GM19328 (cell line): ENCODE measurements around the gene SLC13A2.
"Not testable (repeated sequence)": the region's sequence is repeated elsewhere in the genome, so short reads cannot be mapped to it uniquely, and the experiment has no call there.

Source experiments
- ATAC-seq: cut with Tn5 transposase; IDR thresholded peaks from one replicate; pipeline ENCODE4 v1.9.1; 2021; ENCODE audit warnings: mild to moderate bottlenecking, moderate library complexity; ENCODE audit not compliant: unreplicated experiment

SLC13A2 gene, protein sequence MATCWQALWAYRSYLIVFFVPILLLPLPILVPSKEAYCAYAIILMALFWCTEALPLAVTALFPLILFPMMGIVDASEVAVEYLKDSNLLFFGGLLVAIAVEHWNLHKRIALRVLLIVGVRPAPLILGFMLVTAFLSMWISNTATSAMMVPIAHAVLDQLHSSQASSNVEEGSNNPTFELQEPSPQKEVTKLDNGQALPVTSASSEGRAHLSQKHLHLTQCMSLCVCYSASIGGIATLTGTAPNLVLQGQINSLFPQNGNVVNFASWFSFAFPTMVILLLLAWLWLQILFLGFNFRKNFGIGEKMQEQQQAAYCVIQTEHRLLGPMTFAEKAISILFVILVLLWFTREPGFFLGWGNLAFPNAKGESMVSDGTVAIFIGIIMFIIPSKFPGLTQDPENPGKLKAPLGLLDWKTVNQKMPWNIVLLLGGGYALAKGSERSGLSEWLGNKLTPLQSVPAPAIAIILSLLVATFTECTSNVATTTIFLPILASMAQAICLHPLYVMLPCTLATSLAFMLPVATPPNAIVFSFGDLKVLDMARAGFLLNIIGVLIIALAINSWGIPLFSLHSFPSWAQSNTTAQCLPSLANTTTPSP

GRCh38 chr17:28473542-28473941, at the start of gene SLC13A2:
Gene SLC13A2, plus strand, starts transcription at chr17:28473644. Its CDS starts 69 bp downstream, at chr17:28473713.
- no peak for ATAC-seq

DNA sequence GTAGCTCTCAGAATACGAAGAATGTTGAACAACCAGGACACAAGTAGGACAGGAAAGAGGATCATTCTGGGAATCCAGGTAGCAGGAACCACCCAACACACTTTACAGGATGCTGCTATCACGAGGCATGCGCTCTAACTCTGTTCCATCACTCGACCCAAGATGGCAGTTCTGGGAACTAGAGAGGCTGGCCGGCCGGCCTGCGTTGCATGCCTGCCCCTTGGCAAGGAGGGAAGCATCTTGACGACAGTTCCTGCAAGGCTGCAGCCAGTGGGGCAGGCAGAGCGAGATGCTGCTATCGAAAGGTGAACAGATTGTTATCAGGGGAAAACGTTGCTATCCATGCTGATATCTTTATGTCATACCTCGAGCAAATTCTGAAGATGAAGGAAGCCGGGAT, 48.2 kb upstream of the SLC13A2 start:
- ATAC-seq: no peak

DNA sequence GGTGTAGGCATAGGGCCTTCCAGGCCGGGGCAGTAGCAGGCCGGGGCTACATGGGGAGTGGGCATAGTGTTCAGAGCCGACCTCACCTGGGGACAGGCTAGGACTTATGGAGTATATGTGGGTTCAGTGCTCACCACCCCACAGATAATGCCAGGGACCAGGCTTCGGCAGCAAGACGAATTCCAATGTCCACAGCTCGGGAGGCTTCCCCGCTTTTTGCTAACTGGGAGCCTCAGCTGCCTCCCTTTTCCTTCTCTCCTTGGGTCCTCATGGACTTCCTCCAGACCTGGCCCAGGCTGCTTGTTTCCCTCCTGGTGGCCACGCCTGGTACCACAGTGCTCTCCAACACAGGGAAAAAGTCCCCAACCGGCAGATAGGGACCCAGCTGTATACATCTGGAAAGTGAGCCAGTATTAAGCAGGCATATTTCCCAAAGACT, 47.3 kb upstream of the SLC13A2 start:
- no peak for ATAC-seq

DNA sequence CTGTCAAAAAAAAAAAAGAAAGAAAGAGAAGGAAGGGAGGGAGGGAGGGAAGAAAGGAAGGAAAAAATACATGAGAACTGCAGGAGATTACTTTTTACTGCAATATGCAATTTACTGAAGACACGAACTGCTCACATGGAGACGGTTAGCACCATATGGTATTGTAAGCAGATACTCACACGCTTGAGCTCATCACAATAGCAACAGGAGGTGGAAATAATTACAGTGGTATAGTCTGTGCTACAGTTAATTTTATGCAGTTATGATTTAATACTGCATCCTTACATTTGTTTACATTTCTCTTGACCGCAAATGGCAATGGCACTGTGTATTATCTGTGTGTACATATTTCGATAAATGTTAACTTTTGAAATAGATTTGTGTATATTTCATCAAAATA, 46.1 kb upstream of the SLC13A2 start:
- ATAC-seq: no peak

GRCh38 chr17:28427982-28428381, 45.5 kb upstream of the SLC13A2 start:
- not testable (repeated sequence) for ATAC-seq

GRCh38 chr17:28433721-28434120, 39.7 kb upstream of the SLC13A2 start:
- no peak for ATAC-seq

DNA sequence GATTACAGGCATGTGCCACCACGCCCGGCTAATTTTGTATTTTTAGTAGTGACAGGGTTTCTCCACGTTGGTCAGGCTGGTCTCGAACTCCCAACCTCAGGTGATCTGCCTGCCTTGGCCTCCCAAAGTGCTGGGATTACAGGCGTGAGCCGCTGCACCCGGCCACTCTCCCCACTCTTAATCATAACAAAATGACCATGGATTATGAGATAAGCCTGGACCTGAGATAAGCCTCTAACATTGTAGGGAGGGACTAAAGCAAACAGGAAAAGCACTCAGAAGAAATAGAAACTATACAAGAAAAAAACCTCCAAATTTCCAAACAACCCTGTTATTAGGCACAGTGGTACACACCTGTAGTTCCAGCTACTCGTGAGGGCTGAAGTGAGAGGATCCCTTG, 39.1 kb upstream of the SLC13A2 start:
- not testable (repeated sequence) for ATAC-seq

DNA sequence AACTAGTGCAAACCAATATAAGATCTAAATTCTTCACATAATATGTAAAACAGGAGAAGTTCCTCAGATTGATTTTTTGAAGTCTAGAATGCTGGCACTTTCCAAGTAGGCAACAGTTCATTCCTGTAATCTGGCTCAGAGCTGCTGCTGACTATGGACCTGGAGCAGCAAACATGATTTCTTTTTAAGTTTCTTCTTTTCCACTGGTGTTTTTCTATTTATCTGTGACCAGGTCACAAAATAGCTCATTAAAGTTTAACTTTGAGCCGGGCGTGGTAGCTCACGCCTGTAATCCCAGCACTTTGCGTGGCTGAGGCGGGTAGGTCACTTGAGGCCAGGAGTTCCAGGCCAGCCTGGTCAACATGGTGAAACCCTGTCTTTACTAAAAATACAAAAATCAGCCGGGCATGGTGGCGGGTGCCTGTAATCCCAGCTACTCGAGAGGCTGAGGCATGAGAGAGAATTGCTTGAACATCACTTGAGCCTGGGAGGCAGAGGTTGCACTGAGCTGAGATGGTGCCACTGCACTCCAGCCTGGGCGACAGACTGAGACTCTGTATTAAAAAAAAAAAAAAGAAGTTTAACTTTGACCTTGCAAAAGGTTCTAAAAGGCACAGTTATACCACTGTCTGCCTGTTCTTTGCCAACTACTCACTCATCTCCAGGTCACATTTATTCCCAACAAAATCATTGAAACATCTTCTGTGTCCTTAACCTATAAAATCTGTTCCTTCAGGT, 29.4 kb upstream of the SLC13A2 start:
- ATAC-seq: no peak

- no peak for ATAC-seq
Observed at GRCh38 chr17:28446716-28447395, 26.6 kb upstream of the SLC13A2 start.

DNA sequence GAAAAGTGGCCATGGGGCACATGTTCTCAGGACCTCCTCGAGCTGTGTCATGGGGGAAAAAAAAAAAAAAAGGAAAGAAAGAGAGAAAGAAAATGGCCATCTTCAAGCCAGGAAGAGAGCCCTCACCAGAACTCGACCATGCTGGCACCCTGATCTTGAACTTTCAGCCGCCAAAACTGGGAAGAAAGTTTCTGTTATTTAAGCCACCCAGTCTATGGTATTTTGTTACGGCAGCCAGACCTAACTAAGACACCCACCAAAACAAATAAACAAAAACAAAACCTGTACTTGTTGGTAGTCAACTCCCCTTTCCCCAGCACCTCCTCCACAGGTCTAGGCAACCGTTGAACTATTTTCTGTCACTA, 26.1 kb upstream of the SLC13A2 start:
- ATAC-seq: no peak

DNA sequence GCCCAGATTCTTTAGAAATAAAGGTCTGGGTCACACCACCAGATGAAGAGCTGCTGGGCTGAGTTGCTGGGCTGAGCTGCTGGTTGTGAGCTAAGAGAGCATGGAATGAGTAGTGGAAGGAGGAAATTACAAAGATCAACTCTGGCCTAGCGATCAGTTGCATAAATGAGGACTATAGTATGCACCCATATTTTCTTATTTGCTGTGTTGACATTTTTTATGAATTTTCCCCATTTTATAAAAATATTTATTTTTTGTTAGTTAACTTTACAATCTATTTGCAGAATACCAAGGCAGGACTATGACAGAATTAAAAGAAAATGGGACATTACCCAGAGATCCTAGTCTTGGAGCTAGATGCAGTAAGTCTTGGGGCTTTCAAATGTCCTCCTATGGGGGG, 23.6 kb upstream of the SLC13A2 start:
- ATAC-seq: no peak

GRCh38 chr17:28457890-28458289, 15.6 kb upstream of the SLC13A2 start:
- no peak for ATAC-seq

DNA sequence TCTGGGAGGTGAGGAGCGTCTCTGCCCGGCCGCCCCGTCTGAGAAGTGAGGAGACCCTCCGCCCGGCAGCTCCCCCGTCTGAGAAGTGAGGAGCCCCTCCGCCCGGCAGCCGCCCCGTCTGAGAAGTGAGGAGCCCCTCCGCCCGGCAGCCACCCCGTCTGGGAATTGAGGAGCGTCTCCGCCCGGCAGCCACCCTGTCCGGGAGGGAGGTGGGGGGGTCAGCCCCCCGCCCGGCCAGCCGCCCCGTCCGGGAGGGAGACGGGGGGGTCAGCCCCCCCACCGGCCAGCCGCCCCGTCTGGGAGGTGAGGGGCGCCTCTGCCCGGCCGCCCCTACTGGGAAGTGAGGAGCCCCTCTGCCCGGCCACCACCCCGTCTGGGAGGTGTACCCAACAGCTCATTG, 14.6 kb upstream of the SLC13A2 start:
- not testable (repeated sequence) for ATAC-seq

DNA sequence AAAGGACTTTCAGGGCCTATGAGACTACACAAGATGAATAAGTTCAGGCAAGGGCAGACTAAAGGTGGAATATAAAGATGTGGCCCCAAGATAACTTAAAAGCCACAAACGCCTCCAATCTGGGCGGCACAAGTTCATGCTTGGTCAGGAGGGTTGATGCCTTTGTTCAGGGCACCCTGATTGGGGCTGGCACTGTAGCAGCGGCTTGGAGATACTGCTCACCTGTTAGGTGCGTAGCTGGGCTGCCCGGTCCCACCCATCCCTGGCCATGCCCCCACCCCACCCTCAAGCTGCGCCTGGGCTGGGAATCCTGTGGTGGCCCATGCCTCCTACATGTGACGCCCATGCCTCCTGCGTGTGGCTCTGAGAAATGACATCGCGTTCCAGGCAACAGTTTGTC, 12.5 kb upstream of the SLC13A2 start:
- no peak for ATAC-seq

GRCh38 chr17:28466001-28466400, 7.4 kb upstream of the SLC13A2 start:
- ATAC-seq: no peak

- ATAC-seq: no peak
Observed at GRCh38 chr17:28466521-28467048, 6.9 kb upstream of the SLC13A2 start.

DNA sequence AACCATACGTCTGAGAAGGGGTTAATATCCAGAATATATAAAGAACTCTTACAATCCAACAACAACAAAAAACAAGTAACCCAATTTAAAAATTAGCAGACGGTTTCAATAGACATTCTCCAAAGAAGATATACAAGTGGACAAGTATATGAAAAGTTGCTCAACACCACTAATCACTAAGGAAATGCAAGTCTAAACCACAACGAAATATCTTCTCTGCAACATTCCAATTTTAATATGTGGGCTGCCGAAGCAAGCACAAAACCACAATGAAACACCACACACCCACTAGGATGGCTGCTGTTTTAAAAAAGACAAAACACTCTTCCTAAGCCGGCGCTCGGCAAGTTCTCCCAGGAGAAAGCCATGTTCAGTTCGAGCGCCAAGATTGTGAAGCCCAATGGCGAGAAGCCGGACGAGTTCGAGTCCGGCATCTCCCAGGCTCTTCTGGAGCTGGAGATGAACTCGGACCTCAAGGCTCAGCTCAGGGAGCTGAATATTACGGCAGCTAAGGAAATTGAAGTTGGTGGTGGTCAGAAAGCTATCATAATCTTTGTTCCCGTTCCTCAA, 5.9 kb upstream of the SLC13A2 start:
- ATAC-seq: no peak

DNA sequence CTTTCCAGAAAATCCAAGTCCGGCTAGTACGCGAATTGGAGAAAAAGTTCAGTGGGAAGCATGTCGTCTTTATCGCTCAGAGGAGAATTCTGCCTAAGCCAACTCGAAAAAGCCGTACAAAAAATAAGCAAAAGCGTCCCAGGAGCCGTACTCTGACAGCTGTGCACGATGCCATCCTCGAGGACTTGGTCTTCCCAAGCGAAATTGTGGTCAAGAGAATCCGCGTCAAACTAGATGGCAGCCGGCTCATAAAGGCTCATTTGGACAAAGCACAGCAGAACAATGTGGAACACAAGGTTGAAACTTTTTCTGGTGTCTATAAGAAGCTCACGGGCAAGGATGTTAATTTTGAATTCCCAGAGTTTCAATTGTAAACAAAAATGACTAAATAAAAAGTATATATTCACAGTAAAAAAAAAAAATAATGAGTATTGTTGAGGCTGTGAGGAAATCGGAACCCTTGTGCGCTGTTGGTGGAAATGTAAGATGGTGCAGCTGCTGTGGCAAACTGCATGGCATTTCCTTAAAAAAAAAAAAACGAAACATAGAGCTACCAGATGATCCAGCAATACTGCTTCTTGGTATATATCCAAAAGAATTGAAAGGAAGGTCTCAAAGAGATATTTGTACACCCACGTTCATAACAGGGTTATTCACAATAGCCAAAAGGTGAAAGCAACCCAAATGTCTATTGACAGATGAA, 5.3 kb upstream of the SLC13A2 start:
- ATAC-seq: not testable (repeated sequence)

DNA sequence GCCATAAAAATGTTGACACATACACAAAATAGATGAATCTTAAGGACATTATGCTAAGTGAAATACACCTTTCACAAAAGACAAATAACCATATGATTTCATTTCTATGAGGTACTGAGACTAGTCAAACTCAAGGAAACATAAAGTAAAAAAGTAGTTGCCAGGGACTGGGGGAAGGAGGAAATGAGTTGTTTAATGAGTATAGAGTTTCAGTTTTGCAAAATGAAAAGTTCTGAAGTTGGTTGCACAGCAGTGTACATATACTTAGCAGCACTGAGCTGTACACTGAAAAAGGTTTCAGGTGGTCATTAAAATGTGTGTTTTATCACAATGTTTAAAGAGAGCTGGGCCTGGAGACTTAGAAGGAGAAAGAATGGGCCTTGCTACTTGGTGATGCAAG, 4.7 kb upstream of the SLC13A2 start:
- ATAC-seq: no peak

DNA sequence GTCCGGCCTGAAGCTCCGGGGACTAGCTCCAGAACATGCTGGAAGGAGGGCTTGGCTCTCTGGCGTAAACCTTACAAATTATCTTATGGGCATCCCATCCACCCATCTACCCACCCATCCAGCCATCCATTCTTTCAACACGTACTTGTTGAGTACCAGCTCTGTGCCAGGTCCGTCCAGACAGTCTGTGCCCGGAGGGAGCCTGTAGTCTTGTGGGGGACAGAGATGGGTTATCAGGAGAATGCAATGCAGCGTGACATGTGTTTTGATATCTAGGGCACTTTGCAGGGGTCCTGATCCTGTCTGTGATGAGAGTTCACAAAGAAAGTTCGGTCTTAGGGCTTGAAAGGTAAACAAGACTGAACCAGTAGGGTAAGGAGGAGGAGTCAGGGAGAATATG, 4.1 kb upstream of the SLC13A2 start:
- ATAC-seq: no peak
